HUES6 (cell line): ENCODE results near the gene C11orf97.

Experiments
- H3K27ac ChIP-seq: 2 replicates; pipeline ENCODE4 v1.7.0; 2013; ENCODE audit warnings: low read depth, mild to moderate bottlenecking, low read length, inconsistent platforms
- H3K27me3 ChIP-seq: 2 replicates; pipeline ENCODE4 v1.6.1; 2013; ENCODE audit warnings: low read length; ENCODE audit not compliant: control insufficient read depth, insufficient read depth
- H3K36me3 ChIP-seq: 2 replicates; pipeline ENCODE4 v1.6.1; 2013; ENCODE audit warnings: low read length; ENCODE audit not compliant: control insufficient read depth, insufficient read depth
- H3K4me1 ChIP-seq: 2 replicates; pipeline ENCODE4 v1.6.1; 2013; ENCODE audit warnings: low read length; ENCODE audit not compliant: control insufficient read depth, insufficient read depth
- H3K4me3 ChIP-seq: 2 replicates; pipeline ENCODE4 v1.5.1; 2013; ENCODE audit warnings: low read depth, low read length
- H3K9ac ChIP-seq: one replicate; pipeline ENCODE4 v1.6.1; 2013; ENCODE audit warnings: mild to moderate bottlenecking, low read length
- H3K9me3 ChIP-seq: 2 replicates; pipeline ENCODE4 v1.6.1; 2013; ENCODE audit warnings: low read depth, low read length; ENCODE audit not compliant: control insufficient read depth, insufficient read depth

The C11orf97 gene

GRCh38 chr11:94526645-94527438, 14.6 kb downstream of the C11orf97 start:
- H3K4me3 ChIP-seq: no peak overlapping the region
- H3K9ac ChIP-seq: no peak overlapping the region
- no peaks in the 10 kb centered on the region for H3K4me1 ChIP-seq
- H3K36me3 ChIP-seq: no peaks in the 10 kb centered on the region
- H3K27ac ChIP-seq: no peak overlapping the region
- no peaks in the 10 kb centered on the region for H3K9me3 ChIP-seq
- peaks cover 9% of the 10 kb centered on the region for H3K27me3 ChIP-seq

- no peak overlapping the region for H3K27ac ChIP-seq
- no peaks in the 10 kb centered on the region for H3K4me1 ChIP-seq
- H3K9me3 ChIP-seq: no peaks in the 10 kb centered on the region
- no peak overlapping the region for H3K9ac ChIP-seq
- peaks cover 9% of the 10 kb centered on the region for H3K27me3 ChIP-seq
- H3K36me3 ChIP-seq: no peaks in the 10 kb centered on the region
- no peak overlapping the region for H3K4me3 ChIP-seq
These were observed 16.3 kb downstream of the C11orf97 start for GRCh38 chr11:94528551-94528950.

GRCh38 chr11:94532211-94532610, 19.9 kb downstream of the C11orf97 start:
- Histone ChIP-seq H3K27me3 (peaks cover 2% of the 10 kb centered on the region; the same call in 1 of the 2 replicates), H3K27ac (no peak overlapping the region), H3K36me3 (no peaks in the 10 kb centered on the region), H3K4me1 (no peaks in the 10 kb centered on the region), H3K9ac (no peak overlapping the region), H3K9me3 (no peaks in the 10 kb centered on the region), H3K4me3 (no peak overlapping the region)

- no peaks in the 10 kb centered on the region for H3K27me3 ChIP-seq
- no peaks in the 10 kb centered on the region for H3K36me3 ChIP-seq
- H3K4me1 ChIP-seq: no peaks in the 10 kb centered on the region
- no peaks in the 10 kb centered on the region for H3K9me3 ChIP-seq
- no peak overlapping the region for H3K9ac ChIP-seq
- no peak overlapping the region for H3K27ac ChIP-seq
- H3K4me3 ChIP-seq: no peak overlapping the region
These were observed 20.9 kb downstream of the C11orf97 start for GRCh38 chr11:94533206-94533605.

- no peaks in the 10 kb centered on the region for H3K36me3 ChIP-seq
- no peaks in the 10 kb centered on the region for H3K9me3 ChIP-seq
- H3K4me3 ChIP-seq: no peak overlapping the region
- no peak overlapping the region for H3K27ac ChIP-seq
- H3K4me1 ChIP-seq: no peaks in the 10 kb centered on the region
- no peak overlapping the region for H3K9ac ChIP-seq
- H3K27me3 ChIP-seq: no peaks in the 10 kb centered on the region
These were observed 21.7 kb downstream of the C11orf97 start for GRCh38 chr11:94533696-94534630.

GRCh38 chr11:94536386-94536785, 24.1 kb downstream of the C11orf97 start:
- no peaks in the 10 kb centered on the region for H3K27me3 ChIP-seq
- H3K36me3 ChIP-seq: no peaks in the 10 kb centered on the region
- no peak overlapping the region for H3K9ac ChIP-seq
- H3K4me1 ChIP-seq: no peaks in the 10 kb centered on the region
- H3K4me3 ChIP-seq: no peak overlapping the region
- no peaks in the 10 kb centered on the region for H3K9me3 ChIP-seq
- no peak overlapping the region for H3K27ac ChIP-seq

- Histone ChIP-seq H3K36me3 (no peaks in the 10 kb centered on the region), H3K9me3 (no peaks in the 10 kb centered on the region), H3K4me1 (no peaks in the 10 kb centered on the region; the same call in 1 of the 2 replicates), H3K27me3 (no peaks in the 10 kb centered on the region), H3K4me3 (no peak overlapping the region), H3K27ac (no peak overlapping the region), H3K9ac (no peak overlapping the region)
These were observed 24.9 kb downstream of the C11orf97 start for GRCh38 chr11:94537031-94537600.

GRCh38 chr11:94539420-94539819, 27.2 kb downstream of the C11orf97 start:
- H3K36me3 ChIP-seq: no peaks in the 10 kb centered on the region
- no peaks in the 10 kb centered on the region for H3K9me3 ChIP-seq
- no peak overlapping the region for H3K4me3 ChIP-seq

GRCh38 chr11:94543695-94544645, 31.7 kb downstream of the C11orf97 start, which contains the start of gene FUT4:
Gene FUT4, plus strand, starts transcription at chr11:94543921. Its CDS starts 213 bp downstream, at chr11:94544134.
- Histone ChIP-seq H3K9ac (peak within 1 kb of the TSS; percentile 90), H3K27ac (peak within 1 kb of the TSS; percentile 79; the same call in 1 of the 2 replicates), H3K36me3 (no peaks in the 10 kb centered on the region), H3K27me3 (peaks cover 31% of the 10 kb centered on the region), H3K9me3 (no peaks in the 10 kb centered on the region), H3K4me1 (peaks cover 11% of the 10 kb centered on the region), H3K4me3 (peak within 1 kb of the TSS; percentile 77)

More at GRCh38 chr11:94539420-94539819, 27.2 kb downstream of the C11orf97 start:
- Histone ChIP-seq H3K4me1 (no peaks in the 10 kb centered on the region; the same call in 1 of the 2 replicates), H3K9ac (no peak overlapping the region), H3K27ac (no peak overlapping the region), H3K27me3 (peaks cover 4% of the 10 kb centered on the region)

GRCh38 chr11:94544646-94545263, 32.5 kb downstream of the C11orf97 start:
- H3K4me3 ChIP-seq: peak overlapping the region; percentile 77
- H3K27me3 ChIP-seq: peaks cover 31% of the 10 kb centered on the region
- H3K9ac ChIP-seq: peak overlapping the region; percentile 90
- no peaks in the 10 kb centered on the region for H3K36me3 ChIP-seq
- H3K27ac ChIP-seq: no peak overlapping the region
- no peaks in the 10 kb centered on the region for H3K9me3 ChIP-seq
- H3K4me1 ChIP-seq: peaks cover 11% of the 10 kb centered on the region
